T-helper 2 cell treated with Interferon-gamma antibody and Interleukin-4, amounts not matched to agents 5 μg/mL and 100 μg/mL, for 36 hours (primary cell): ENCODE results near the gene DBI.

Experiments
- DNase-seq: peaks from one replicate; pipeline ENCODE4 v3.0.0; 2021; ENCODE audit warnings: low spot score
- H3K27ac Mint-ChIP-seq: one replicate; pipeline ENCODE4 v1.8.0; 2021; ENCODE audit warnings: mild to moderate bottlenecking, mixed read lengths
- H3K27me3 Mint-ChIP-seq: one replicate; pipeline ENCODE4 v1.8.0; 2021; ENCODE audit warnings: low read depth, mixed read lengths
- H3K36me3 Mint-ChIP-seq: one replicate; pipeline ENCODE4 v1.8.0; 2021; ENCODE audit warnings: low read depth, mixed read lengths
- H3K4me1 Mint-ChIP-seq: one replicate; pipeline ENCODE4 v1.8.0; 2021; ENCODE audit warnings: low read depth, mixed read lengths
- H3K4me3 Mint-ChIP-seq: one replicate; pipeline ENCODE4 v1.8.0; 2022; ENCODE audit warnings: mild to moderate bottlenecking, moderate library complexity, mixed read lengths
- H3K9me3 Mint-ChIP-seq: one replicate; pipeline ENCODE4 v1.8.0; 2021; ENCODE audit warnings: mixed read lengths

DBI gene

GRCh38 chr2:119366649-119367471, at the start of gene DBI, which contains the start of gene C2orf76:
TSS of gene DBI (plus strand) at chr2:119366977. CDS start at chr2:119367052, 75 bp downstream.
TSS of gene C2orf76 (minus strand) at chr2:119366834. CDS start at chr2:119339959, 26,875 bp downstream.
- H3K9me3 Mint-ChIP-seq = no peaks in the 10 kb centered on the region
- DNase-seq = peak; percentile 94
- no peaks in the 10 kb centered on the region for H3K27me3 Mint-ChIP-seq
- H3K4me3 Mint-ChIP-seq = peak within 1 kb of the TSS; percentile 100
- peak within 1 kb of the TSS; percentile 97 for H3K27ac Mint-ChIP-seq
- H3K36me3 Mint-ChIP-seq = peaks cover 28% of the 10 kb centered on the region
- H3K4me1 Mint-ChIP-seq = peaks cover 36% of the 10 kb centered on the region

DNA sequence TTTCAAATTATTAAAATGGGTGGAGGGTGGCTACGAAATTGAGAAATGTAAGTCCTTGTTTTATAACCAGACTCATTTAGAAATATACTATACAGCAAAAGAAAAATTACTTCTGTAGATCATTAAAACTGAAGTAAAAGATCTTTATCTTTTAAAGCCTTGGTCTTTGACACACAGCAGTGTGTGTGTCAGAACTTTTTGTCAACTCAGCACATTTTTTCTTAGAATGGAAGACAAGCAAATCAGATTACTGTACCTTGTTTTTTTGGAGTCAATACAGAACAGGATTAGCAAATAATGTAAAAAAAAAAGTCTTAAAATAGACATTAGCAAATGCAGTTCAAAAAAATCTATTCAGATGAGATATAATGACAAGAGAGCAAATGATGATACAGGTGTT, 49.2 kb upstream of the DBI start:
- Mint-ChIP-seq H3K4me3 (no peak overlapping the region), H3K27ac (no peak overlapping the region), H3K36me3 (no peaks in the 10 kb centered on the region), H3K4me1 (no peaks in the 10 kb centered on the region), H3K9me3 (no peaks in the 10 kb centered on the region), H3K27me3 (peaks cover 2% of the 10 kb centered on the region)
- no peak for DNase-seq

GRCh38 chr2:119319593-119319992, 47.2 kb upstream of the DBI start:
- Mint-ChIP-seq H3K9me3 (no peaks in the 10 kb centered on the region), H3K27ac (no peak overlapping the region), H3K36me3 (no peaks in the 10 kb centered on the region)

DNA sequence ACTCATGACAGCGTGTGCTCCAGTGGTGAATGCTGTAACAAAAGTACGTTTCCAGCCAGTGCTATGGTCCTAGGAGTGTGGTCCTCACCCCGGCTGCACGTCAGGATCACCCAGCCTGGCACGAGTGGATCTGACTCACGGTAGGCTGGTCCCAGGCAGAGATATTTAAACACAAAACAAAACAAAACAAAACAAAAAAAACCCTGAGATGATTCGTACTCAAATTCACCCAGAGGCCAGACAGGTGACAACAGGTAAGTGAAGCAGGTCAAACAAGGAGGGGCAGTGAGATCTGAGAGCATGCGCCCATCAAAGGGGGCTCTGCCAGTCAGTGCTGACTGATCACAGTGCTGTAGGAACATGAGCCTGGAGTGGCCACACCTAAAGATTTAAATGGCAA, 43.3 kb upstream of the DBI start:
- no peaks in the 10 kb centered on the region for H3K9me3 Mint-ChIP-seq
- no peak overlapping the region for H3K4me3 Mint-ChIP-seq
- no peak overlapping the region for H3K27ac Mint-ChIP-seq
- no peaks in the 10 kb centered on the region for H3K36me3 Mint-ChIP-seq
- DNase-seq = no peak
- no peaks in the 10 kb centered on the region for H3K4me1 Mint-ChIP-seq
- peaks cover 2% of the 10 kb centered on the region for H3K27me3 Mint-ChIP-seq

More at GRCh38 chr2:119319593-119319992, 47.2 kb upstream of the DBI start:
- Mint-ChIP-seq H3K27me3 (peaks cover 2% of the 10 kb centered on the region), H3K4me3 (no peak overlapping the region), H3K4me1 (no peaks in the 10 kb centered on the region)
- no peak for DNase-seq

GRCh38 chr2:119324685-119325270, 42.0 kb upstream of the DBI start:
- H3K27ac Mint-ChIP-seq = no peak overlapping the region

DNA sequence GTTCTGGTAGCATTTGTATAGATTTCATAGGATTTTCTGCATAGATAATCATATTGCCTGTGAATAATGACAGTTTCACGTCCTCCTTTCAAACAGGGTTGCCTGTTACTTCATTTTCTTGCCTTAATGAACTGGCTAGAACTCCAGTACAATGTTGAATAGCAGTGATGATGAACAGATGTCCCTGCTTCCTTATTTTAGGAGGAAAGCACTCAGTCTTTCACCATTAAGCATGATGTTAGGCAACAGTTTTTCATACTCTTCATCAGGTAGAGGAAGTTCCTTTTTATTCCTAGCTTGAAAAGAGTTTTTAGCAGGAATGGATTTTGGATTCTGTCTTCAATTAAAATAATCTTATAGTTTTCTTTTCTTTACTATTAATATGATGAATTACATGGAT, 39.8 kb upstream of the DBI start:
- H3K36me3 Mint-ChIP-seq = no peaks in the 10 kb centered on the region
- no peaks in the 10 kb centered on the region for H3K27me3 Mint-ChIP-seq
- H3K27ac Mint-ChIP-seq = no peak overlapping the region
- no peak overlapping the region for H3K4me3 Mint-ChIP-seq
- H3K4me1 Mint-ChIP-seq = no peaks in the 10 kb centered on the region
- H3K9me3 Mint-ChIP-seq = no peaks in the 10 kb centered on the region
- DNase-seq = no peak

More at GRCh38 chr2:119324685-119325270, 42.0 kb upstream of the DBI start:
- H3K4me1 Mint-ChIP-seq = no peaks in the 10 kb centered on the region
- H3K4me3 Mint-ChIP-seq = no peak overlapping the region
- no peaks in the 10 kb centered on the region for H3K36me3 Mint-ChIP-seq
- DNase-seq = no peak
- peaks cover 2% of the 10 kb centered on the region for H3K27me3 Mint-ChIP-seq
- no peaks in the 10 kb centered on the region for H3K9me3 Mint-ChIP-seq

DNA sequence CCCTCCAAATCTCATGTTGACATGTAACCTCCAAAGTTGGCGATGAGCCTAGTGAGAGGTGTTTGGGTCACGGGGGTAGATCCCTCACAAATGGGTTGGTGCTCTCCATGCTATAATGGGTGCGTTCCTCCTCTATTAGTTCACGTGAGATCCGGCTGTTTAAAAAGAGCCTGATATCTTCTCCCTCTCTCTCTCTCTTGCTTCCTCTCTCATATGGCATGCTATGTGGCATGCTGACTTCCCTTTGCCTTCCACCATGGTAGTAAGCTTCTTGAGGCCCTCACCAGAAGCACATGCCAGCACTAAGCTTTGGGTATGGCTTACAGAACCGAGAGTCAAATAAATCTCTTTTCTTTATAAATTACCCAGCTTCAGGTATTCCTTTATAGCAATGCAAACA, 39.3 kb upstream of the DBI start:
- Mint-ChIP-seq H3K4me3 (no peak overlapping the region), H3K4me1 (no peaks in the 10 kb centered on the region), H3K27ac (no peak overlapping the region), H3K27me3 (no peaks in the 10 kb centered on the region), H3K36me3 (no peaks in the 10 kb centered on the region), H3K9me3 (no peaks in the 10 kb centered on the region)
- no peak for DNase-seq

DNA sequence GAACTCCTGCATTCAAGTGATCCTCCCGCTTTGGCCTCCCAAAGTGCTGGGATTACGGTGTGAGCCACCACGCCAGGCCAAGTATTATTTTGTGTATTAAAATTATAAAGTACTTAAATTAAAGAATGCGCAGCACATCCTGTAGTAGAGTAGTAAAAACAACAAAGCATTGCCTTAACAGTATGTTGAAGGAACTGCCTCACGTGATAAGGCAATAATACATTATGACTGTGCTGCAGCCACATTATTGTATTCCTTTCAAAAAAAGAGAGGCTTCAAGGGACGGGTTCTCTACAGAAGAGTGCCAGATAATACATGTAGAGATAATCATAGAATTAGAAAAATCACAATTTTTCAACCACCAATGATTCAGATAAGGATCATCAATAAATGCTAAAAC, 33.8 kb upstream of the DBI start:
- Mint-ChIP-seq H3K27me3 (no peaks in the 10 kb centered on the region), H3K4me3 (no peak overlapping the region), H3K4me1 (no peaks in the 10 kb centered on the region), H3K27ac (no peak overlapping the region), H3K9me3 (no peaks in the 10 kb centered on the region), H3K36me3 (no peaks in the 10 kb centered on the region)
- DNase-seq = no peak

DNA sequence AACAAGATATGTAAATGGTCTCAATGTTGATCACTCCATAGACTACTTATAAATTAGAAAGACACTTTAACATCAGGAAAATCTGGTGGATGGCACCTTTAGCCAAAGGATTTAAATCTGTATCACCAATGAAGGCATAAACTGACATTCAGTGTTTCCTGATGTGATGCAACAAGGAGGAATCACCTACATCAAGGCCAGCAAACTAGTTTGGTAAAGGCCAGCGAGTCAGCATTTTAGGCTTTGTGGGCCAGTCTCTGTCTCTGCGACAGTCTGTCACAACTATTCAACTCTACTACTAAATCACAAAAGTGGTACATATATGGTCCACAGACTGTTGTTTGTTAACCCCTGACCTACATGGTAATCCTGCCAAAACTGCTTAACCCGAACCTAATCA, 33.4 kb upstream of the DBI start:
- Mint-ChIP-seq H3K4me3 (no peak overlapping the region), H3K36me3 (no peaks in the 10 kb centered on the region), H3K4me1 (peaks cover 3% of the 10 kb centered on the region), H3K9me3 (no peaks in the 10 kb centered on the region), H3K27ac (no peak overlapping the region), H3K27me3 (no peaks in the 10 kb centered on the region)
- DNase-seq = no peak

DNA sequence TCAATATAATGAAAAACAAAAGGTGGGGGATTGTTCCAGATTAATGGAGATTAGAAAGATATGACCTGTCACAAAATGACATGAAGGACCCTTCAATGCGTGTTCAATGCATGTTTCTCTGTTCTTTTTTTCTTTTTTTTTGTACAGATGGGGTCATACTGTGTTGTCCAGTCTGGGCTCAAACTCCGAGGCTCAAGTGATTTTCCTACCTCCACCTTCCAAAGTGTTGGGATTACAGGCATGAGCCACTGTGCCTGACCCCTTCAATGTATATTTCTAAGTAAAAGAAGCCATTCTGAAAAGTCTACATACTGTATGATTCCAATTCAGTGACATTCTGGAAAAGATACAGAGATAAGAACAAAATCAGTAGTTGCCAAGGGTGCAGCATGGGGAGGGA, 32.9 kb upstream of the DBI start:
- no peak for DNase-seq

GRCh38 chr2:119337749-119338148, 29.0 kb upstream of the DBI start:
- Mint-ChIP-seq H3K27me3 (no peaks in the 10 kb centered on the region), H3K9me3 (no peaks in the 10 kb centered on the region), H3K27ac (no peak overlapping the region), H3K36me3 (no peaks in the 10 kb centered on the region), H3K4me3 (no peak overlapping the region), H3K4me1 (peaks cover 13% of the 10 kb centered on the region)
- DNase-seq = no peak

More for the DNA sequence above, 32.9 kb upstream of the DBI start:
- no peaks in the 10 kb centered on the region for H3K9me3 Mint-ChIP-seq
- peaks cover 7% of the 10 kb centered on the region for H3K4me1 Mint-ChIP-seq
- no peaks in the 10 kb centered on the region for H3K27me3 Mint-ChIP-seq
- no peak overlapping the region for H3K4me3 Mint-ChIP-seq
- H3K36me3 Mint-ChIP-seq = no peaks in the 10 kb centered on the region
- no peak overlapping the region for H3K27ac Mint-ChIP-seq

- Mint-ChIP-seq H3K27ac (no peak overlapping the region), H3K9me3 (no peaks in the 10 kb centered on the region), H3K4me3 (no peak overlapping the region), H3K27me3 (no peaks in the 10 kb centered on the region), H3K4me1 (peaks cover 13% of the 10 kb centered on the region), H3K36me3 (no peaks in the 10 kb centered on the region)
- DNase-seq = no peak
Observed at GRCh38 chr2:119338272-119338671, 28.5 kb upstream of the DBI start.

DNA sequence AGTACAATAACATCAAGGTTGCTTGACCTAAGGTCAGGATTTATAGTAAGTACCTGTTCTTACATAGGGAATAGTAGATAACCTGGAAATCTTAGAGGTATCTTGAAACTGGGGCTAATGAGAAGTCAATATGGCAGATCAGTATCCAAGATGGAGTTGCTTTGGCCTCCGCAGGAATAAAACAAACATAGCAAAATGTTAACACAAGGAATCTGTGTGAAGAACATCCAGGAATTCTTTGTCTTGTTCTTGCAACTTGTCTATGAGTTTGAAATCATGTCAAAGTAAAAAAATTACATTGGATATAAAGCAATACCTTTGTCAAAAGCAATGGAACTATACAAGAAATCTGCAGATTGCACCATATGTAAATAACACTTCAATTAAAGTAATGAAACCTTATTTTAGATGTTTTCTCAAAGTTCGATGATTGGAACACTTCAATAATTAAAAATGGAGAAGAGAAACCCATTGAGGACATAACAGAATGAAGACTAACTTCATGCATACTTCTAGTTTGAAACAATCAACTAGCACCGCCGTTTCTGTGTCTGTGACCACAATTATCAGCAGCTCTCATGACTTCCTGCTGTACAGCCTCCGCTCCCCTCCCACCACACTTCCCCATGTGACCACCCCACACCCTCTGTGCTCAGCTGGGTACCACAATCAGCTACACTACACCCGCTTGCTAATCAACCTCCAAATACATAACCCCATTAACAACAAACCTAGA, 27.8 kb upstream of the DBI start:
- Mint-ChIP-seq H3K9me3 (no peaks in the 10 kb centered on the region), H3K27ac (no peak overlapping the region), H3K4me3 (peak overlapping the region; percentile 30), H3K36me3 (no peaks in the 10 kb centered on the region), H3K27me3 (no peaks in the 10 kb centered on the region), H3K4me1 (peaks cover 13% of the 10 kb centered on the region)
- no peak for DNase-seq

DNA sequence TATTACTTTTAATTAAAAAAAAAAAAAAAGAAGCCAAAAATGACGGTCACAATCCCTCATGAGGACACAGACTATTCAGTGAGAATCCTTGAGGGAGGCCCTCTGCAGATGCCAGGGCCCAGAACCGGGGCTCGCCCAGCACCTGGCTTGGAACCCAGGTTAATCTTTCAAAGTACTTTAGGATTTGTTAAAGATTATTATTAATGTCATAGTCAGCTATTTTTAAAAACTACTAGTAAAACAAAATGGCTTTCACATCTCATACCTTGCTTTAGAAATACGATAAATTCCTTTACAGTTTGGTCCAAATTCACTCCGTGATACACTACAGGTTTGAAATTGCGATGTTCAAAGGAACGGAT, 27.2 kb upstream of the DBI start:
- Mint-ChIP-seq H3K9me3 (no peaks in the 10 kb centered on the region), H3K27me3 (peaks cover 2% of the 10 kb centered on the region), H3K27ac (no peak overlapping the region), H3K36me3 (no peaks in the 10 kb centered on the region), H3K4me1 (peaks cover 13% of the 10 kb centered on the region), H3K4me3 (no peak overlapping the region)
- no peak for DNase-seq
